ENCODE data around the gene TROAP.
"Not testable (repeated sequence)": the region's sequence is repeated elsewhere in the genome, so short reads cannot be mapped to it uniquely, and the experiment has no call there.

TROAP gene

GRCh38 chr12:49330631-49331379 is 7.8 kb downstream of the TROAP start:
- no peak for DNase-seq

GRCh38 chr12:49331380-49332222 is 8.5 kb downstream of the TROAP start:
- peak; percentile 33 to 65 for DNase-seq

GRCh38 chr12:49332441-49332861 is 9.4 kb downstream of the TROAP start:
- no peak for DNase-seq

DNA sequence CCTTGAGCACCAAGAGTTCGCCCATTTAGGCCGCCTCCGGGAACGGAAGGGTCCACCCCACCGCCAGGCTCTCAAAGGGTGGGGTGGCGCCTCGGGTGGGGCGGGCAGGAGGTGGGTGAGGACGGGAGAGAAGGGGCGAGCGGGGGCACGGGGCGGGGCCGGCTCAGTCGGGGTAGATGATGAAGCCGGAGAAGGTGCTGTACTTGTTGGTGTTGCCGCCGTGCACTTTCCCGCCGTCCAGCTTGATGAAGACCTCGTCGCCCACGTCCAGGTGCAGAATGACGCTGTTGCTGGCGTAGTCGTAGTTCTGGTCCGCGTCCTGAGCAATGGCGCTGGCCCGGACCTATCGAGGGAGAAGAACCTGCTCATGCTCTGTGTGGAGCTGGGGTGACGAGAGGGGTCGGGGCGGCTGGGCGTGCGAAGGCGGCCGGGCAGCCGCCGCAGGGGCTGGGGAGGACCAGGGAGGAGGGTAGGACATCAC is 9.9 kb downstream of the TROAP start:
- DNase-seq, result no peak

DNA sequence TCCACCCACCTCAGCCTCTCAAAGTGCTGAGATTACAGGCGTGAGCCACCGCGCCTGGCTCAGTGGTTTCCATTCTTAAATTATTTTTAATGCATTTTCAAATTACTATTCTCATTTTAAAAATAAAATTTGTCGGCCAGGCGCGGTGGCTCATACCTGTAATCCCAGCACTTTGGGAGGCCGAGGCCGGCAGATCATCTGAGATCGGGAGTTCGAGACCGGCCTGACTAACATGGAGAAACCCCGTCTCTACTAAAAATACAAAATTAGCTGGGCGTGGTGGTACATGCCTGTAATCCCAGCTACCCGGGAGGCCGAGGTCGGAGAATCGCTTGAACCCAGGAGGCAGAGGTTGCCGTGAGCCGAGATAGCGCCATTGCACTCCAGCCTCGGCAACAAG is 10.7 kb downstream of the TROAP start:
- not testable (repeated sequence) for DNase-seq

- DNase-seq, result no peak
These were observed 11.2 kb downstream of the TROAP start for GRCh38 chr12:49334226-49334625.

DNA sequence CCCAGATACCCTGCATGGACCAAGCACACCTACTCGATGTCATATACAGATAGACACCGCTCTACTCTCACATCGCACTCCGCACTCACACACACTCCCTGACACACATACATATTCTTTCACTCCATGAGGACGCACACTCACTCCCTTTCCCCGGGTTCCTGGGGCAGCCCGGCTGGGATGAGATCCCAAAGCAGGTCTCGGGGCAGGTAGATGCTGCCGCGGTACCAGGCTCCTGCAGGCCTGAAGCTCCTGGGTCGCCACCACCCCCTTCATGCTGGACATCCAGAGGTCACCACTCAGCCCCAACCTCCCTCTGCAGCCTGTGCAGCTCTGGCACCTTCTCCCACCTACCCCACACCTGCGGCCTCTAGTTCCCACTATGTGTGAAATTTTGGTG is 11.6 kb downstream of the TROAP start:
- DNase-seq, result no peak

DNA sequence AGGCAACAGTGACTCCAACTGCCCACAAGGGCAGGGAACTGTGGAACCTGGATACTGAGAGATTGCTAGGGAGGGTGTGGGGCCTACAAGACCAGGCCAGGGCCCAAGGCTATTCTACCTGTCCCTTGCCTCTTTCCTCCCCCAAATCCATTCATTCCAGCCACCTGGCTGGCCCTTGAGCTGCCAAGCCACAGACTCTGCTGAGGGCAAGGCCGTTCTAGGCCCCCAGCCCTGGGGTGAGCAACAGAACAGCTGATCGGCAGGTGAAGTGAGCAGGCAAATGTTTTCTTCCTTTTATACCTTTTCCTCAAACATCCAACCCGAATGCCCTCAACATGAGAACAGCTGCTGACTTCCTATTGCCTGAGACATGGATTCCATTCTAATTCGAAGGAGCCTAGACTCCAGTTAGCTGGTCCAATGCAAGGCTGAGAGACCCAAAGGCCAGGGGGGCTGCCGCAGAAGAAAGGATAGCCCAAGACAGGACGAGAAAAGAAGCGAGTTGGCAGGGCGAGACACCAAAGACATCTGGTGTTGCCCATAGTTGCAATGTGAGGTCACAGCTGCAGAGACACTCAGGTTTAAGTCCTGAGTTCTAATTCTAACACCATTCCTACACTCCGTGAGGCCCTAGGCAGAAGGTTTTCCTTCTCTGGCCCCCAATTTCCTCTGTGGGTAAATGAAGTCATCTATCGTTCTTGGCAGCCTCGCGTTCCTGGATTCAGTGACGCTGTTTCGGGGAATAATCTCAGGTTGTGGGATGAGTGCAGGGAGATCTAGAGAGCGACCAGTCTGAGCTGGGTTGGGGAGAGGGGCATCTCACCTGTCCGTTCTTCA is 12.3 kb downstream of the TROAP start:
- DNase-seq, result no peak

- DNase-seq, result no peak
These were observed 13.0 kb downstream of the TROAP start for GRCh38 chr12:49335955-49336644.

GRCh38 chr12:49336645-49337584 is 13.9 kb downstream of the TROAP start, which contains the start of gene C1QL4:
C1QL4 (minus strand) TSS chr12:49337188; CDS start chr12:49336477, 711 bp downstream.
- DNase-seq, result peak in 1 of 2 experiments; percentile 65

DNA sequence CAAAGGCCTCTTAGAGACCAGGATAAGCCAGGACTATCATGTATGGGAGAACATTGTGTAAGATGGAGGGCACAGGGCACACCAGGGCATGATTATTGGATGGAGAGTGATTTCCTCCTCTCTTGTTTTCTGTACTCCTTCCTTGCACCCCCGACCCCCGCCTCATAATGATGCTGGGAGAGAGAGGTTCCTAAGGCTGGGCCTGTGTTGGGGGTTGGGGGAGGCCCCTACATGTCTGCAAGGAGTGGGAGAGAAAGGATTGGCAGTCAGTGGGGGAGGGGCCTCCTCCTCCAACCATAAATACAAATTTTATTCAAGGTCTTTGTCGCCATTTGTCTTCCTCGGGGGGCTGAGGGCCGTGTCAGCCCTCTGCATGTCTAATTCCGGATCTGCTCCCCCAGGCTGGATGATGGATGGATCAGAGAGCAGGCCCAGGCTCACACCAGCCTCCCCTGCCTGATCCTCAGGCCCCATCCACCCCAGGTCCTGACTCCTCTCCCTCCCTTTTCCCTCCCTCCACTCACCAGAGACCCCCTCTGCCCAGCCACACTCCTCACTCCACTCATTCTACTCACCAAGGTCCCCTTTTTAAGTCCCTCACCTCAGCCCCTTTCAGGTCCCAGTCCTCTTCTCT is 15.9 kb downstream of the TROAP start:
- no peak for DNase-seq

DNA sequence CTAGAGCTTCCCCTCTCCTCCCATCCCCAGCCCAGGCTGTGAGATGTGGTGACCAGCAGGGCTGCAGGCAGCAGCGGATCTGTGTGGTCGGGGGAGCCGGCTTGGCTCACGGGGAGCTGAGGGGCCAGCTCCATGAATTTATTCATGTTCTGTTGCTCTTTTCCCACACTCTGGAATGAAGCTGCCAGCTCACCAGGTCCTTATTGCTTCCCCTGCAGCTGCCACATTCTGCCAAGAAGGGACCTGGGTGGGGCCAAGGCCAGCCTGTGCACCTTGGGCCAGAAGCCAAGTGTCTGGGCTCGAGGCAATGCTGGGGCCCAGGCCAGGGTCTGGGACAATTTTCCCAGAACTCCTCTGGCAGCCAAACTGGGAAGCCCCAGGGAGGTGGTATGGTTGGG is 16.4 kb downstream of the TROAP start:
- no peak for DNase-seq

- DNase-seq, result no peak
These were observed 17.2 kb downstream of the TROAP start for GRCh38 chr12:49340095-49340870.

GRCh38 chr12:49340971-49341776 is 18.1 kb downstream of the TROAP start:
- no peak for DNase-seq

DNA sequence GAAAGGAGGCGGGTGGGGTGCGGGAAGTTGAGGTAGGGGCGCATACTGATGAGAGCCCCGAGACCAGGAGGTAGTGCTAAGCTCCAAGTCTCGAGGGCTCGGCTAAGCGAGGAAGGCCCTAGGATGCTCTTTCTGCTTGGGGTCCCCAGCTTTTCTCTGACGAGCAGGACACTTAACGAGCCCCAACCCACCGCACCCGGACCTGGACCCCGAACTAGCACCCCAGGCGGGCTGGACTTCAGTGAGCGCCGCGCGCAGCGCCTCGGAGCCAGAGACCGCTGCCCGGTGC is 18.7 kb downstream of the TROAP start:
- no peak for DNase-seq

DNA sequence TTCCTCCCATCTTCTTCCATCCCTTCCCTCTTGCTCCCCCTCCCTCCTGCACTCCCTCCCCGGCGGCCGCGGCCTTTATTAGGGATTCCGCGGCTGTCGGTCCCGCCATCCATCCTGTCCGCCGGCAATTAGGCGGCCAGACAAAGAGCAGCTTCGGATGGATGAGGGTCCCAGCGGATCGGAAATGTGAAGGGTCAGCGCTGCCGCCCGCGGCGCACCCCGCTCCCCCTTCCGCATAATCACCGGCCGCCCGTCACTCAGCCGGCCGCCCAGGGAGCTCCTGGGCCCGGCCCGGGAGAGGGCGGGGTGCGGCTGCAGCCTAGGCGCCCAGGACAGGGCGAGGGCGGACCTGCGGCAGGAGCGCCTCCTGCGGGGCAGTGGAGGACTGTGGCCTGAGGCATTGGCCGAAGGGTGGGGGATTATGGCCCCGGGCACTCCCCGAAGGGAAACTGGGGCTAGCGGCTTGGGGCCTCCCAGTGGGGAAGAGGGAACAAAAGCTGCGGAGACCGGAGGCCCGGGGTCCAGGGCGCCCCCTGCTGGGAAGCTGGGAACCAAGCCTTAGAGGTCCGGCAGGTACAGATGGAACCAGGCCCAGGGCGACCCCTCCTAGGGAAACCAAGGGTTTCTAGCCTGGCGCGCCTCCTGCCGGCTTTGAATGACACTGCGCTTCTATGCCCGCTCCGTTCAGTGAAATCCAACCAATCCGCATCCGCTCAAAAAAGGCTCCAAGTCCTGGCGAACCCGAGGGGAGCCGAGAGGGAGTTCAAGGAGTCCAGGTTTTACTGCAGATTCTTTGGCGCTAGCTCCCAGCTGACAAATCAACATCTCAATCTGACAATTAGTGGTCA is 19.2 kb downstream of the TROAP start:
- peak in 1 of 2 experiments; percentile 42 for DNase-seq

DNA sequence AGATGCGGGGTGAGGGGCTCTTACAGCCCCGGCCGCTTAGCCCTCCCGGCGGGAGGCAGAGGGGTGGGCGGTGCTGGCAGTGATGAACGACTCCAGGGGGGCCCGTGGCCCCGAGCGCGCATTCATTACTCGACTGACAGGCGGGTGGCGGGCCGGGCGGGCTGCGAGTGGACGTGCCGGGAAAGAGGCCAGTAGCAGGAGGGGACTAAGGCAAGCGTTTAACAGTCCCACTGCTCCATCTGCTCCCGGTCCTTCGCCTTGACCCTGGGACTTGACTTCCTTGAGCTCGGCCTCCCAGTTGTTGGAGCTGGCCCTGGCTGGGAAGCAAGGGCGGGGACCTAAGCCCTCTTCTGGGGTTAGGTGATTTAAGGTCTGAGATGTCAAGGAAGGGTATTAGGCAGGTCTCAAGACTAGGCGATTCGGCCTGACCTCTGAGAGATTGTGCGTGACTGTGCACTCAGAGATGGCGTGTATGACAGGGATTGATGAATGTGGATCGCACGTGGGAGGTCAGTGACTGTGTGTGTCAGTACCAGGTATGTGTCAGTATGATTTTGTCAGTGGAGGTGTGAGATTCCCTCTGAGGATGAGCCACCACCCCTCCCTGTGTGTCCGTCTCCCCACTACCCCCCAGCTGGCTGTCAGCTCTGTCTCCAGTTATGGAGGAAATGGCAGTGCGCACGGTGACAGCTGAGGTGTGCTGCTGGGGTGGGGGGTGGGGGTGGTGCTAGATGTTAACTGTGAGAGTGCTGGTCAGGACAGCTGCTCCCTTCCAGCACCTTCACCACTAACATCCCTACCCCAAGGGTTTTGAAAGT is 20.1 kb downstream of the TROAP start:
- no peak for DNase-seq
